NCI-H526 treated with DMSO at 0.1 percent for 48 hours (cell line): ENCODE data around the gene SRGAP1.
"Not testable (repeated sequence)": the region's sequence is repeated elsewhere in the genome, so short reads cannot be mapped to it uniquely, and the experiment has no call there.

ENCODE experiments used
- DNase-seq: peaks from one replicate; lab custom pipeline; 2025; lab: John Stamatoyannopoulos, UW

SRGAP1 gene

GRCh38 chr12:64056741-64057140, 212.2 kb downstream of the SRGAP1 start:
- DNase-seq = no peak

GRCh38 chr12:64057706-64058105, 213.2 kb downstream of the SRGAP1 start:
- DNase-seq = no peak

- no peak for DNase-seq
Observed at GRCh38 chr12:64058541-64059265, 214.2 kb downstream of the SRGAP1 start.

- no peak for DNase-seq
Observed at GRCh38 chr12:64059685-64060084, 215.2 kb downstream of the SRGAP1 start.

GRCh38 chr12:64061868-64062375, 217.4 kb downstream of the SRGAP1 start:
- DNase-seq = no peak

GRCh38 chr12:64063121-64063520, 218.6 kb downstream of the SRGAP1 start:
- DNase-seq = no peak

- DNase-seq = no peak
Observed at GRCh38 chr12:64064240-64064639, 219.7 kb downstream of the SRGAP1 start.

GRCh38 chr12:64064706-64065105, 220.2 kb downstream of the SRGAP1 start:
- DNase-seq = no peak

GRCh38 chr12:64065881-64066451, 221.5 kb downstream of the SRGAP1 start:
- no peak for DNase-seq

- no peak for DNase-seq
Observed at GRCh38 chr12:64066776-64067175, 222.3 kb downstream of the SRGAP1 start.

GRCh38 chr12:64070454-64070853, 226.0 kb downstream of the SRGAP1 start:
- DNase-seq = no peak

- no peak for DNase-seq
Observed at GRCh38 chr12:64072916-64073575, 228.5 kb downstream of the SRGAP1 start.

- DNase-seq = not testable (repeated sequence)
Observed at GRCh38 chr12:64076565-64076964, 232.1 kb downstream of the SRGAP1 start.

- DNase-seq = no peak
Observed at GRCh38 chr12:64077922-64078321, 233.4 kb downstream of the SRGAP1 start.

- DNase-seq = peak; percentile 19
Observed at GRCh38 chr12:64080319-64081007, 236.0 kb downstream of the SRGAP1 start.

- no peak for DNase-seq
Observed at GRCh38 chr12:64081008-64081404, 236.5 kb downstream of the SRGAP1 start.

- DNase-seq = no peak
Observed at GRCh38 chr12:64082116-64082515, 237.6 kb downstream of the SRGAP1 start.

- no peak for DNase-seq
Observed at GRCh38 chr12:64082866-64083268, 238.4 kb downstream of the SRGAP1 start.

GRCh38 chr12:64083285-64084210, 239.0 kb downstream of the SRGAP1 start:
- no peak for DNase-seq

GRCh38 chr12:64085154-64085553, 240.7 kb downstream of the SRGAP1 start:
- DNase-seq = no peak

- no peak for DNase-seq
Observed at GRCh38 chr12:64085996-64086395, 241.5 kb downstream of the SRGAP1 start.
